Immature natural killer cell (primary cell): ENCODE measurements around the gene ADSL. TPM values are rescaled to one million over a fixed set of nuclear protein-coding genes. Genes with fewer than 3 reads are reported as not detected.

Source experiments
- DNase-seq, 3 donors: peaks; one replicate each; pipeline ENCODE4 v3.0.0; 2022; ENCODE audit warnings: mixed read lengths in 1 of 3
- H3K27ac Mint-ChIP-seq, 6 donors: one replicate each; pipeline ENCODE4 v1.8.0; 2020; ENCODE audit warnings: mixed read lengths in 6 of 6, mild to moderate bottlenecking in 5 of 6, inconsistent platforms in 4 of 6, moderate library complexity in 3 of 6
- H3K27me3 Mint-ChIP-seq, 3 donors: one replicate each; pipeline ENCODE4 v1.8.0; 2020 to 2021; ENCODE audit warnings: low read depth in 3 of 3, mild to moderate bottlenecking in 3 of 3, mixed read lengths in 3 of 3, moderate library complexity in 3 of 3, inconsistent platforms in 1 of 3
- H3K36me3 Mint-ChIP-seq, 3 donors: one replicate each; pipeline ENCODE4 v1.8.0; 2020; ENCODE audit warnings: mixed read lengths in 3 of 3, inconsistent platforms in 2 of 3, mild to moderate bottlenecking in 2 of 3
- H3K4me1 Mint-ChIP-seq, 2 donors: one replicate each; pipeline ENCODE4 v1.8.0; 2020; ENCODE audit warnings: inconsistent platforms in 2 of 2, mild to moderate bottlenecking in 2 of 2, mixed read lengths in 2 of 2, moderate library complexity in 1 of 2
- H3K4me3 Mint-ChIP-seq, 5 donors: one replicate each; pipeline ENCODE4 v1.8.0; 2020; ENCODE audit warnings: mild to moderate bottlenecking in 5 of 5, mixed read lengths in 5 of 5, inconsistent platforms in 3 of 5, moderate library complexity in 3 of 5
- H3K9me3 Mint-ChIP-seq, 6 donors: one replicate each; pipeline ENCODE4 v1.8.0; 2020; ENCODE audit warnings: mild to moderate bottlenecking in 6 of 6, mixed read lengths in 6 of 6, inconsistent platforms in 4 of 6, moderate library complexity in 3 of 6
- polyA plus RNA-seq, 3 donors: library from polyadenylated mRNA; unstranded; fragments of 300-500 nt; fragmentation: Illumina TruSeq; gene quantifications; one replicate each; pipeline ENCODE4 v1.2.3, GENCODE V29; 2021

Gene ADSL
- polyA plus RNA-seq, 3 donors from 2014 or later: 57.5 to 59.7 (median 59.3) TPM

DNA sequence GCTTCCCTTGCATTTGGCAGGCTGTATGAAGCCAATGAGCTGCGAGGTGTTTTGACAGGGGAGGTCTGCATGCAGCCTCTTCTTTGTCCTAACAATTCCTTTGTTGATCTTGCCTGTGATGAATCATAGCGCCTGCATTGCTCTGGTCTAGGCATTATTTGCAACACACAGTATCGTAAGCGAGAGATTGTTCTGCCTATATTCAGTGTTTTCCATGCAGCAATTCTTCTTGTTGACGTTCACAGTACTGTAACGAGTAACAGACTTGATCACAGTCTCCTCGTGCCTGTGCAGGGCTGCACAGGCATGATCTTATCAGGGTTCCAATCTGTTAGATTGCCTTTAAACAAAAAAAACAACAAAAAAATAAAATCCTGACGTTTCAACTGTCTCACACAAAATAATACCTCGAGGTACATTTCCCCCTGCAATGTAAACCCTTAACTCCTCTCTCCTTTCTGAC, 13.9 kb upstream of the ADSL start:
- peak overlapping the region in 3 of 6 donors; percentile 47 to 74 (median 72) for H3K27ac Mint-ChIP-seq
- H3K27me3 Mint-ChIP-seq: peaks cover 2 to 18% (median 4%) of the 10 kb centered on the region in 3 donors
- no peaks in the 10 kb centered on the region for H3K9me3 Mint-ChIP-seq
- H3K4me1 Mint-ChIP-seq: peaks cover 41 to 76% of the 10 kb centered on the region in 2 donors
- H3K4me3 Mint-ChIP-seq: no peak overlapping the region
- no peak for DNase-seq
- peaks cover 11 to 14% (median 11%) of the 10 kb centered on the region in 3 donors for H3K36me3 Mint-ChIP-seq

DNA sequence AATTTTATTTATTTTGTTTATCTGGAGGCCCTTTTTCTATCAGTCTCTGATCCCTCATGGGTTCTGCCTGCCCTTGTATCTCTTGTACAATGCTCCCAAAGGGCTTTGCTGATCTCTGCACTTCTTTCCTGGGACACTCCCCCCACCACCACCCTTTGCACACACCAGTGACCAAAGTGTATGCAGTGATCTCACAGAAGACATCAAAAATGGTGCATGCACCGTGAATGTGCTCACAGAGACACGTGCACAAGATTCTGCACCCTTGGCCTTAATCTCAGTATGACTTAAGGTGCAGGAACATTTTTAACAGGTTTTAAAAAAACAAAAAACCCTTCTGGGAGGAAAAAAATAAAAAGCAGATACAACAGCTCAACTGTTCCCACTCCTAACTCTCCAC, 12.2 kb upstream of the ADSL start:
- peak overlapping the region in 4 of 6 donors; percentile 11 to 65 (median 46) for H3K27ac Mint-ChIP-seq
- no peak overlapping the region for H3K4me3 Mint-ChIP-seq
- no peak for DNase-seq
- peaks cover 7 to 15% (median 11%) of the 10 kb centered on the region in 3 donors for H3K36me3 Mint-ChIP-seq
- H3K27me3 Mint-ChIP-seq: peaks cover 3 to 17% (median 4%) of the 10 kb centered on the region in 3 donors
- H3K9me3 Mint-ChIP-seq: no peaks in the 10 kb centered on the region
- peaks cover 37 to 68% of the 10 kb centered on the region in 2 donors for H3K4me1 Mint-ChIP-seq

DNA sequence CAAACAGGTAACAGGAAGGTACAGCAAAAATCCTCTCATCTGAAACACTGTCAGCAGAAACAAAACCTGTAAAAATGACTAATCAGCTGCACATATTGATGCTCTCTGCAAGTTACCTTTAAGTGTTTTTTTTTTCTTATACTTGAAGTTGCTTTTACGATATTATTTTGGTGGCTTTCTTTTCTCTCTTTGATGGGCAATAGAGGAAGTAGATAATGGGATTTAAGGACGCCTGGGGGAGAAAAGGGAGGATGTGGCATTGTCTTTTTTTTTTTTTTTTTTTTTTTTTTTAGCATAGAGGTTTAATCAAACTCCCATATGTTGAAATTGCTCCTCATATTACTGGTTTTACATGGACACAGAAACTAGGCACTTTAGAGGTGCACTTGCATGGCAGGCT, 11.4 kb upstream of the ADSL start:
- peaks cover 34 to 59% of the 10 kb centered on the region in 2 donors for H3K4me1 Mint-ChIP-seq
- peaks cover 4 to 17% (median 6%) of the 10 kb centered on the region in 3 donors for H3K27me3 Mint-ChIP-seq
- H3K4me3 Mint-ChIP-seq: peak overlapping the region in 4 of 5 donors; percentile 8 to 76 (median 29)
- H3K9me3 Mint-ChIP-seq: no peaks in the 10 kb centered on the region
- H3K27ac Mint-ChIP-seq: peak overlapping the region in 5 of 6 donors; percentile 35 to 82 (median 65)
- peaks cover 7 to 15% (median 11%) of the 10 kb centered on the region in 3 donors for H3K36me3 Mint-ChIP-seq
- DNase-seq: no peak

DNA sequence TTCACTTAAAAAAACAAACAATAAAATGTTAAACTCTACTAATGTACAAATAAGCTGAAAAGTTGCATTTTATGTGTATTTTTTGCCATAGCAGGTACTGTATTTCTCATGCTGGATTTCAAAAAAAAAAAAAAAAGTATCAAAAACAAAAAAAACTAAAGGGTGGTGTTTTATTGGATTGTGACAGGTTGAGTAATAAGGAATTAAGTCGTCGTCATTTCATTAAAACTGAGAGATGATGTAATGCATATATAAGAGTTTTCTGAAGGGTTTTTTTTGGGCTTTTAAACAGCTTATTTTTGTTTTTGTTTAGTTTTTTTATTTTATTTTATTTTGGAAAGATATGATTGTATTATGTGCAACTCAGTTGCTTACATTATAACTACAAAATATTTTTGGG, 10.9 kb upstream of the ADSL start:
- Mint-ChIP-seq H3K4me1 (peaks cover 31 to 55% of the 10 kb centered on the region in 2 donors), H3K27me3 (peaks cover 7 to 19% (median 8%) of the 10 kb centered on the region in 3 donors), H3K9me3 (no peaks in the 10 kb centered on the region), H3K4me3 (peak overlapping the region in 2 of 5 donors; percentile 19 to 76), H3K36me3 (peaks cover 7 to 15% (median 11%) of the 10 kb centered on the region in 3 donors), H3K27ac (peak overlapping the region in 2 of 6 donors; percentile 35 to 66)
- no peak for DNase-seq

DNA sequence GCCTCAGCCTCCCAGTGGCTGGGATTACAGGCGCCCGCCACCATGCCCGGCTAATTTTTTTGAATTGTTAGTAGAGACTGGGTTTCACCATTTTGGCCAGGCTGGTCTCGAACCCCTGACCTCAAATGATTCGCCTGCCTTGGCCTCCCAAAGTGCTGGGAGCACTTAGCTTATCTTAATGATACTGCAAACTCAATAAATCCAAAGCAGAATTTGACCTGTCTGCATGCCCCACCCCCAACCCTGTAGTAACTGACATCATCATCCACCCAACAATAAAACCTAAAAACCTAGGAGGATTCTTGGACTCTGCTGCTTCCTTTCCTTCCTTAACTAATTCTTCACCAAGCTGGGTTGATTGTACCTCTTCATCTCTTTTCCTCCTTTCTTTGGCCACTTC, 6.3 kb upstream of the ADSL start:
- peaks cover 13 to 16% (median 15%) of the 10 kb centered on the region in 3 donors for H3K27me3 Mint-ChIP-seq
- peaks cover 0 to 4% (median 0%) of the 10 kb centered on the region in 3 donors for H3K36me3 Mint-ChIP-seq
- H3K4me3 Mint-ChIP-seq: no peak overlapping the region
- H3K4me1 Mint-ChIP-seq: peaks cover 18 to 26% of the 10 kb centered on the region in 2 donors
- DNase-seq: no peak
- no peaks in the 10 kb centered on the region for H3K9me3 Mint-ChIP-seq
- H3K27ac Mint-ChIP-seq: peak overlapping the region in 3 of 6 donors; percentile 51 to 64 (median 61)

DNA sequence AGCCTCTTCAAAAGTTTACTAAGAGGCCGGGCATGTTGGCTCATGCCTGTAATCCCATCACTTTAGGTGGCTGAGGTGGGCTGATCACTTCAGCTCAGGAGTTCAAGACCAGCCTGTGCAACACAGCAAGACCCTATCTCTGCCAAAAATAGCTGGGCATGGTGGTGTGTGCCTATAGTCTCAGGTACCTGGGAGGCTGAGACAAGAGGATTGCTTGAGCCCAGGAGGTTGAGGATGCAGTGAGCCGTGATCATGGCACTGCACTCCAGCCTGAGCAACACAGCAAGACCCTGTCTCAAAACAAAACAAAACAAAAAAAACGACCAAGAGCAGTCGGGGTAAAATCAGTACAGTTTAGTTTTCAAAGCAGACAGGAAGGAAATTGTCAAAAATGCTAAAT, 4.7 kb upstream of the ADSL start:
- Mint-ChIP-seq H3K9me3 (no peaks in the 10 kb centered on the region), H3K4me1 (peaks cover 17 to 25% of the 10 kb centered on the region in 2 donors), H3K36me3 (peaks cover 0 to 4% (median 0%) of the 10 kb centered on the region in 3 donors), H3K27me3 (peaks cover 13 to 15% (median 14%) of the 10 kb centered on the region in 3 donors), H3K4me3 (no peak overlapping the region), H3K27ac (peak overlapping the region in 1 of 6 donors; percentile 29)
- DNase-seq: no peak

DNA sequence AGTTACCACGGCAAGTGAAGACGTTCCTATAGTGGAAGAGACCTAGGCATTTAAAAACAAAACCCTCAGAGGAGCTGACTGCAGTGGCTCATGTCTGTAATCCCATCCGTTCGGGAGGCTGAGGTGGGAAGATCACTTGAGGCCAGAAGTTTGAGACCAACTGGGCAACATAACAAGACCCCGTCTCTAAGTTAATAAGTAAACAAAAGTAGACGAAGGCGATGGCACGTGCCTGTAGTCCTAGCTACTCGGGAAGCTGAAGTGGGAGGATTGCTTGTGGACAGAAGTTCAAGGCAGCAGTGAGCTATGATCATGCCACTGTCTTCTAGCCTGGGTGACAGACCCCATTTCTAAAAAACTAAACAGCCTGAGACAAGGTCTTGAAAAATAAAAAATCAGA, 3.8 kb upstream of the ADSL start:
- peaks cover 23 to 31% of the 10 kb centered on the region in 2 donors for H3K4me1 Mint-ChIP-seq
- peak overlapping the region in 3 of 5 donors; percentile 1 to 19 (median 1) for H3K4me3 Mint-ChIP-seq
- peak overlapping the region in 1 of 6 donors; percentile 63 for H3K27ac Mint-ChIP-seq
- peaks cover 0 to 4% (median 0%) of the 10 kb centered on the region in 3 donors for H3K36me3 Mint-ChIP-seq
- DNase-seq: no peak
- H3K9me3 Mint-ChIP-seq: no peaks in the 10 kb centered on the region
- peaks cover 12 to 15% (median 12%) of the 10 kb centered on the region in 3 donors for H3K27me3 Mint-ChIP-seq

DNA sequence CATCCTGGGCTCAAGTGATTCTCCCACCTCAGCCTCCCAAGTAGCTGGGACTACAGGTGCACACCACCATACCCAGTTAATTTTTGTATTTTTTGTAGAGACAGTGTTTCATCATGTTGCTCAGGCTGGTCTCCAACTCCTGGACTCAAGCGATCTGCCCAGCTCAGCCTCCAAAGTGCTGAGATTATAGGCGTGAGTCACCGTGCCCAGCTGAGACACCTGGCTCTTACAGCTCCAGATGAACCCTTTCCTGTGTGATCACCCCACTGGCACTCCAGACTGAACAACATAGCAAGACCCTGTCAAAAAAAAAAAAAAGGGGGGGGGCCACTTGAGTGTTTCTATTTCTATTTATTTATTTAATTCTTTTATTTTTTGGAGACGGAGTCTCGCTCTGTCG, 1.0 kb upstream of the ADSL start:
- Mint-ChIP-seq H3K4me1 (peaks cover 28 to 41% of the 10 kb centered on the region in 2 donors), H3K27ac (peak overlapping the region in 5 of 6 donors; percentile 72 to 96 (median 83)), H3K4me3 (peak overlapping the region; percentile 96 to 99 (median 99)), H3K9me3 (no peaks in the 10 kb centered on the region), H3K27me3 (peaks cover 8 to 11% (median 9%) of the 10 kb centered on the region in 3 donors), H3K36me3 (peaks cover 4 to 5% (median 4%) of the 10 kb centered on the region in 3 donors)
- peak in 1 of 3 donors; percentile 13 for DNase-seq

DNA sequence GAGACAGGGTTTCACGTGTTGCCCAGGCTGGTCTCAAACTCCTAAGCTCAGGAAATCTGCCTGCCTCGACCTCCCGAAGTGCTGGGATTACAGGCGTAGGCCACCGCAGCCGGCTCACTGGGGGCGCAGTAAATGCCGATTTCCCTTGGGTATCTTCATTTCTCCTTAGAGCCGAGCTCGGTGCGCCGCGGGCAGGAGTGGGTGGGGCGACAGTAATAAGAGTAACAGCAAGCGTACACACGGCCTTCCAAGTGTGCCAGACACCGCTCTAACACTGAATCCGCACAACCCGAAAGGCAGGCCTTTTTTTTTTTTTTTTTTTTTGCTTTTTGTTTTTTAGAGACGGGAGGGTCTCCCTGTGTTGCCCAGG, 500 bp upstream of the ADSL start:
- Mint-ChIP-seq H3K27me3 (peaks cover 7 to 9% (median 8%) of the 10 kb centered on the region in 3 donors), H3K4me3 (peak overlapping the region; percentile 96 to 99 (median 99)), H3K9me3 (no peaks in the 10 kb centered on the region), H3K4me1 (peaks cover 28 to 41% of the 10 kb centered on the region in 2 donors), H3K36me3 (peaks cover 4 to 5% (median 4%) of the 10 kb centered on the region in 3 donors), H3K27ac (peak overlapping the region; percentile 91 to 99 (median 96))
- DNase-seq: no peak

DNA sequence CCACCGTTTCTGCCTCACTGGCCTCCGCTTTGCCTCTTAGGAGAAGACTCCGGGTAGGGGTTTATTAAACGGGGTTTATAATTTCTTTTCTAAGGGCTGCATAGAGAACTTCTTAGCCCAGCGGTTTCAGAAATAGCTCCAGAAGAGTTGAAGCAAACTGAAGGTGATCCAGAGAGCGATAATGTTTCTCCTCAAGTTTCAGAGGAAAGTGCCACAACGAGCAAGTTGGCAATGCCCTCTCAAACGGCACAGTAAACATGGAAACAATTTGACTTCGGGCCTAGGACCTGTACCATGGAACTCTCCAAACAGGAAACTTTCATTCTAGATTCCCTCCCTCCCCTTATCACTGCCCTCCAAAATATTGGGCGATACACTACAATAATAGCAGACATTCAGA, 1.0 kb downstream of the ADSL start:
- Mint-ChIP-seq H3K27ac (peak overlapping the region; percentile 91 to 99 (median 96)), H3K27me3 (peaks cover 6 to 10% (median 7%) of the 10 kb centered on the region in 3 donors), H3K36me3 (peaks cover 4 to 5% (median 4%) of the 10 kb centered on the region in 3 donors), H3K4me3 (peak overlapping the region; percentile 96 to 99 (median 99)), H3K9me3 (no peaks in the 10 kb centered on the region), H3K4me1 (peaks cover 28 to 41% of the 10 kb centered on the region in 2 donors)
- DNase-seq: no peak

DNA sequence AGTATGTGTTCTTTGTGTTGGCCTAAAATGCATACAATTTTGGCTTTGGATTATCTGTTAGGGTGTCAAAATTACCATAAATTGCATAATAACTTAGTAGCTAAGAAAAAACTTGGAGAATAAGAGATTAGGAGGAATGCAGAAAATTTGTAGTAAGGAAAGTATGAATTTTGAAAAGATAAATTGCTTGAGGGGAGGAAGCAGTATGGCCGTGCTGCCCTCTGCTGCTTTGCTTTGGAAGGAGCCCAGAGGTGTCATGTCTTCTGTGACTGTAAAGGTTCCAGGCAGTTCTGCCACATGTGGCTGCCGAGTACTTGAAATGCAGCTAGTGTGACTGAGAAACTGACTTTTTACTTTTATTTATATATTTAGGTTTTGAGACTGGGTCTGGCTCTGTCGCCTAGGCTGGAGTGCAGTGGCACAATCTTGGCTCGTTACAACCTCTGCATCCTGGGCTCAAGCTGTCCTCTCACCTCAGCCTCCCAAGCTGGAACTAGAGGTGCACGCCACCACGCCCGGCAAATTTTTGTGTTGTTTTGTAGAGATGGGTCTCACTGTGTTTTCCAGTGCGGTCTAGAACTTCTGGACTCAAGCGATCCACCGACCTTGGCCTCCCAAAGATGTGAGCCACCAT, 1.8 kb downstream of the ADSL start:
- Mint-ChIP-seq H3K36me3 (peaks cover 4 to 11% (median 5%) of the 10 kb centered on the region in 3 donors), H3K4me1 (peaks cover 28 to 41% of the 10 kb centered on the region in 2 donors), H3K9me3 (no peaks in the 10 kb centered on the region), H3K27ac (peak overlapping the region in 5 of 6 donors; percentile 91 to 99 (median 96)), H3K27me3 (peaks cover 2 to 8% (median 4%) of the 10 kb centered on the region in 3 donors), H3K4me3 (peak overlapping the region; percentile 96 to 99 (median 99))
- DNase-seq: peak; percentile 31 to 56 (median 33)

DNA sequence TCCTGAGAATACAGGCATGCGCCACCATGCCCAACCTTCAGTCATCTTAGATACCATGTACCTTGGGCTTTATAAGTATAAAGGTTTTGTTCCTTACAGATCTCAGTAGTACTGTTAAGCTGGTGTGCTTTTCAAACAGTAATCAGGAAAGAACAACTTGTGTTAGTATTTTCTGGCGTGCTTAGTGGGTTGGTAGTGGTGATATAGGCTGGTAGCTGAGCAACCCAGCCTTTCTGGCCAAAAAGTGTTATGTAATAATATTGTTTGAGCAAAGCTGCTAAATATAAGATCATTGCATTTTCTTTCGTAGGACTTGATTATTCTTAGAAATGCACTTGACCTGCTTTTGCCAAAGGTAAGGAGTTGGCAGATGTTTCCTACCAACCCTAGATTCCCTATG, 6.5 kb downstream of the ADSL start:
- no peak overlapping the region for H3K27ac Mint-ChIP-seq

DNA sequence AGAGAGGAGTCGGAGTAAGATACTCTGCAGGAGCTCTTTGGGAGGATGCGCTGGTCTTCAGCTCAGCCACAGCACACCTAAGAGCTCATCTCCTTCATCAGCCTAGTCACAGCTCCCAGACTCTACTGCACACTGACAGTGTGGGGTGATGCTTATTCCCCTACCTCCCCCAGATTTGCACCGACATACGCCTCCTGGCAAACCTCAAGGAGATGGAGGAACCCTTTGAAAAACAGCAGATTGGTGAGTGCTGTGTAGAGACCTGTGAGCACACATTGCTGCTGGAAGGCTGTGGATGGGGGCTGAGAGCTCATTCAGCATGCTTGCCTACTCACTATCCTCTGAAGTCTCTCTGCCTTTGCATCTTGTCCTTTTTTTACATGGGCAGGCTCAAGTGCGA, 14.8 kb downstream of the ADSL start:
- no peak overlapping the region for H3K4me3 Mint-ChIP-seq
- peaks cover 0 to 4% (median 0%) of the 10 kb centered on the region in 3 donors for H3K27me3 Mint-ChIP-seq
- DNase-seq: no peak
- H3K36me3 Mint-ChIP-seq: peaks cover 37 to 84% (median 59%) of the 10 kb centered on the region in 3 donors
- no peaks in the 10 kb centered on the region for H3K9me3 Mint-ChIP-seq
- H3K27ac Mint-ChIP-seq: no peak overlapping the region
- no peaks in the 10 kb centered on the region for H3K4me1 Mint-ChIP-seq

More for the DNA sequence above, 6.5 kb downstream of the ADSL start:
- H3K4me1 Mint-ChIP-seq: peaks cover 5 to 19% of the 10 kb centered on the region in 2 donors
- H3K4me3 Mint-ChIP-seq: no peak overlapping the region
- peaks cover 0 to 4% (median 0%) of the 10 kb centered on the region in 3 donors for H3K27me3 Mint-ChIP-seq
- DNase-seq: no peak
- peaks cover 12 to 28% (median 15%) of the 10 kb centered on the region in 3 donors for H3K36me3 Mint-ChIP-seq
- H3K9me3 Mint-ChIP-seq: no peaks in the 10 kb centered on the region

DNA sequence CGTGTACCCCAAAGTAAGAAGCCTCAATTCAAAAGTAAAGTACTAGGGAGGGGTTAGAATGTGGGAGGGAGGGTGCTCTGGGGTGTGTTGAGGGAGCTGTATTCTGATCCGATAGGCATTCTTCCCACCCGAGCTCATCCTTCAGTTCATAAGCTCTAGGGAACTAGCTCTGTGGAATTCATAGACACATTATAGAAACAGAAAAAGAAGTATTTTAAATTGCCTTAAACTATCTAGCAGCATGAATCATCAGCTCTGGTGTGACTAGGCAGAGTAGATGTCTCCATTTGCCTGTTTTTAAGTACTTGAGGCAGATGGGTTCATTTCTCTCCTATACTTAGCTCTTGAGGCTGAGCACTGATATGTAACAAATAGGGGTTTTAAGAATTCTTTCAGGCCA, 16.8 kb downstream of the ADSL start:
- H3K27me3 Mint-ChIP-seq: peaks cover 0 to 1% (median 0%) of the 10 kb centered on the region in 3 donors
- H3K27ac Mint-ChIP-seq: no peak overlapping the region
- peaks cover 39 to 85% (median 63%) of the 10 kb centered on the region in 3 donors for H3K36me3 Mint-ChIP-seq
- H3K4me3 Mint-ChIP-seq: no peak overlapping the region
- no peaks in the 10 kb centered on the region for H3K4me1 Mint-ChIP-seq
- H3K9me3 Mint-ChIP-seq: no peaks in the 10 kb centered on the region
- DNase-seq: no peak
